Head of caudate nucleus (tissue), 42 donors: ENCODE results near the gene ZNF148.
A peak's percentile ranks its signal among the peaks of the same experiment; 100 is the strongest.

Experiments used
- DNase-seq, 42 donors: peaks; one replicate each; pipeline versions ENCODE4 v3.0.0 to v3.0.0-alpha.2; 2020 to 2021; ENCODE audit warnings: mixed read lengths in 7 of 42
- intact Hi-C: fragments of 100-400 bp; cut with DNase I; formaldehyde crosslinking; loops from one replicate; pipeline ENCODE4 v1.15.0; 2022

Gene ZNF148

DNA sequence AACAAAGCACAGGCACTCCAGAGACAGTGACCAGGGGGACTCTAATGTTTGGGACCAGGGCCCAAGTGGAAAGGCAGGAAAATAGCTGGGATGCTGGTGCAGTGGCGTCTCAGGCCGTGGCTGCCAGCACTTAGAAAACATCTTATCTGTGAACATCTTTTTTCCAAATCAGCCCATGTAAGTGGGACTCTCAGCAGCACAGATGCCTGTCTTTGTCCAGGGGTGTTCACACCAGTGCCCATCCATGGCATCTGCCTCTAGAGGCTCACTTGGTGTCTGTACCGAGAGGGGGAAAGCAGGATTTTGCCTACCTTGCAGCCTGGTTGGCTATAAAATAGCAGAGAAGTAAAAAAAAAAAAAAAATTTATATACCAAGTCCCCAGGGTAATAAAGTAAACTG, 189.3 kb downstream of the ZNF148 start:
- DNase-seq = no peak
- intact Hi-C loops = loop anchor here (10.0 kb wide), 1 partner anchor 49 kb away; no protein-coding TSS in a partner anchor

- intact Hi-C loops = loop anchor here (10.0 kb wide), 1 partner anchor 55 kb away; no protein-coding TSS in a partner anchor
- peak in 1 of 42 donors; percentile 12 for DNase-seq
These were observed 195.3 kb downstream of the ZNF148 start for GRCh38 chr3:125179884-125180240.

DNA sequence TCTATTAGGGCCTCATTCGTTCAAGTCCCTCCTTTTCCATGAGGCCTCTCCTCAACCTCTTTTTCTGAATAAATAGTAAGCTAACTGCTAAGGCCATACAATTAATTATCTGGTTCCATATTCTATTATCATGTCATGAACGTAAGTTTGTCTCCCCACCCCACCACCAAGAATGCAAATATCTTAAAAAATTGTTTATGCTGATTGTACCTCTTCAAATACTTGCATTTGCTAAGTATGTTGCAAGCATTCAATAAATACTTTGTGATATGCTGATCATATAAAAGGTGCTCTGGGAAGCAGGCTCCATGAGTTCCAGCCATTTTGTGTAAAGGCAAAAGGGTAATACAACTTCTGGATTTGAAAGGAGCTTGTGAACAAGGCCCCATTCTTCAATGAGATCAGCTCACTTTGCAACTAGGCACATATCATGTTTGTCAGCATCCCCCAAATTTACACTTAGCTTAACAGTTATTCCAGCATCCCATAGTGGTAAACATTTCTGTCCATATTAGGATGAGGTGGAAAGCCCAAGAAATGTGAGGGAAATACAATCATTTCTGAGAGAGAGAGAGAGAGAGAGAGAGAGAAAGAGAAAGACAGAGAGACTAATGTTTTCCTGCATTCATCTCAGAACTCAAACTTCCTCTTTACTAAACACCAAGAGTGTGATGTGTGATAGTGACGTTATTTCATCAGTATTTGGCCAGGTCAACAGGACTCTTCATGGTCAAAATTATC, 195.8 kb downstream of the ZNF148 start:
- DNase-seq = peak in 1 of 42 donors; percentile 3
- intact Hi-C loops = no loop called here

- DNase-seq = peak in 2 of 42 donors; percentile 3 to 34
- intact Hi-C loops = no loop called here
These were observed 197.4 kb downstream of the ZNF148 start for GRCh38 chr3:125177746-125178145.
